Spinal cord (tissue), 10 donors: Measurements from ENCODE around the gene TMOD3. TPM values are rescaled to one million over a fixed set of nuclear protein-coding genes. Genes with fewer than 3 reads are reported as not detected.
A peak's percentile ranks its signal among the peaks of the same experiment; 100 is the strongest.

Experiments used
- DNase-seq, 6 donors: peaks; one replicate each; pipeline versions ENCODE4 v3.0.0 to v3.0.0-alpha.2; 2013 to 2015; ENCODE audit warnings: low spot score in 6 of 6, low read depth in 4 of 6
- H3K27ac ChIP-seq: one replicate; pipeline ENCODE4 v1.5.1; 2013; ENCODE audit warnings: low read depth, low read length, control low read depth
- H3K27me3 ChIP-seq: one replicate; pipeline ENCODE4 v1.6.1; 2013; ENCODE audit warnings: low read length; ENCODE audit not compliant: control insufficient read depth, insufficient read depth
- H3K36me3 ChIP-seq: one replicate; pipeline ENCODE4 v1.6.1; 2013; ENCODE audit warnings: low read length; ENCODE audit not compliant: control insufficient read depth, insufficient read depth
- H3K4me1 ChIP-seq: one replicate; pipeline ENCODE4 v1.6.1; 2013; ENCODE audit warnings: low read length; ENCODE audit not compliant: control insufficient read depth, insufficient read depth
- H3K4me3 ChIP-seq: one replicate; pipeline ENCODE4 v1.5.1; 2013; ENCODE audit warnings: low read depth, low read length, control low read depth
- H3K9me3 ChIP-seq: one replicate; pipeline ENCODE4 v1.6.1; 2013; ENCODE audit warnings: low read length; ENCODE audit not compliant: control insufficient read depth, insufficient read depth
- WGBS: methylation state at CpG from one replicate; pipeline ENCODE4 v1.1.5; 2013; ENCODE audit warnings: missing lambda C conversion rate; ENCODE audit not compliant: insufficient coverage; 5-methylcytosine and 5-hydroxymethylcytosine counted together
- polyA plus RNA-seq, 2 donors: library from polyadenylated mRNA; unstranded; fragments of 120-200 nt; gene quantifications; one replicate each; pipeline ENCODE4 v1.2.1, GENCODE V29; 2013; ENCODE audit not compliant: insufficient read length in 2 of 2
- total RNA-seq, 2 donors: library from RNA; depleted of rRNA in 1 of 2; stranded (reverse); fragments of 120-200 nt in 1 of 2; fragments of >200 nt in 1 of 2; gene quantifications; one replicate each; pipeline versions ENCODE4 v1.2.3 to v1.2.4, GENCODE V29; 2013 to 2014
- donor health status: healthy.

Gene TMOD3
- total and polyA plus RNA-seq, 4 donors, result 26.5 to 60.4 (median 34.9) TPM

DNA sequence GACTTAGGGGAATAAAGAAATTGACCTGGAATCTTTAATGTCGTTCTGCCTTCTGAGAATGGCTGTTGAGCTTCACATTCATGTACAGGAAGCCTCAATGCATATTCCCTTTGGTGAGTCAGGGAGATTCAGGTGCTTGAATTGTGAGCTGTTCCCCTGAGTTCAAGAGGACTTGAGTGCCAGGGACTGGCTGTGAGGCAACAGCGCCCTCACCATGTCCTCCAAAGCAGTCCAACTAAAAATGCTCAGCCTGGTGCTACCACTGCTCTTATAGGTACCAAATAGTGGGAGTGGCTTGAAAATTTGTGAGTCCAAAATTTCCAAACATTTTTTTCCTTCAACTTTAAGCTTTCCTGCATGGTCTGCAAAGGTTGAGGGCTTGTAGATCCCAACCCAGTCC is 88.0 kb downstream of the TMOD3 start:
- Histone ChIP-seq H3K36me3 (peaks cover 27% of the 10 kb centered on the region), H3K4me1 (no peaks in the 10 kb centered on the region), H3K27me3 (no peaks in the 10 kb centered on the region), H3K4me3 (no peak overlapping the region), H3K9me3 (no peaks in the 10 kb centered on the region), H3K27ac (no peak overlapping the region)
- no peak for DNase-seq
- WGBS, result 73% methylated on average over 2 of the region's 2 CpGs

DNA sequence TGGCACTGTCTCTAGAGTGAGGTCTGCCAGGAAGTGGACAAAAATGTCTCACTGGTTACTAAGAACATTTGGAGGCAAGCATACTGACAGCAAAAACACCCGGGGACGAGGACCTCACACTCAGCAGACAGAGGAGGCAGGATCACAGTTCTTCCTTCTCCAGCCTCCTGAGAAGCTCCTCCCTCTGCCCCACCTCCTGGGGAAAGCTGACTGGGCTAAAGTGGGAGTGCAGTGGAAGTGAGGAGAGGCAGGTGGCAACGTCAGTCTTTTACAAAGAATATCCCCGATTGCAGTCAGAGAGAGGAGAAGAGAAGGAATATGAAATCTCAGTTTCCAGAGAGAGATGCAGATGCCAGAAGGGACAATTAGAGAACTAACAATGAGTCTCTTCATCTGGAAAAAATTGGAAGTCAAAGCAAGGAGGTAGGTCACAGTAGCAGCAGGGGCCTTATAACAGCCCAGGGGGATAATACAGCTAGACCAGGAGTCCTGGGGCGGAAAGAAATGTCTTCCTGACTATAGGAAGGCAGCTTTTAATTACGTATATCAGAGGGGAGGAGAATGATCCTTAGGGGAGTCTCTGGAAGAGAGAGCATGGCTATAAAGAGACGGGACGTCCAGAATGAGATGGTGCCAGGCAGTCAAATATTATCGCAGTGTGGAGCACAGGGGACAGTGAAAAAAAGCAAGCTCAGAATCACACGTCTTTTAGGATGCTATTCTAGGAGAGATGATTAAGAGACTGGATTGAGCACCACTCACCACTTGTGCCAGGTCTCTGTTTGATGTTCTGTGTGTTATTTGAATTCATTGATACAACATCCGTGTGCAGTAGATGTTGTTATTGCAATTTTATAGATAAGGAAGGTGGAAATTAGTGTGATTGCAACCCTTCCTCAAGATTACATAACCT is 95.0 kb downstream of the TMOD3 start:
- no peak overlapping the region for H3K4me3 ChIP-seq
- no peaks in the 10 kb centered on the region for H3K4me1 ChIP-seq
- no peaks in the 10 kb centered on the region for H3K27me3 ChIP-seq
- H3K9me3 ChIP-seq, result no peaks in the 10 kb centered on the region
- 28% methylated on average over 8 of the region's 11 CpGs for WGBS
- H3K27ac ChIP-seq, result no peak overlapping the region
- DNase-seq, result peak in 3 of 6 donors; percentile 7 to 72 (median 15)
- peaks cover 24% of the 10 kb centered on the region for H3K36me3 ChIP-seq

DNA sequence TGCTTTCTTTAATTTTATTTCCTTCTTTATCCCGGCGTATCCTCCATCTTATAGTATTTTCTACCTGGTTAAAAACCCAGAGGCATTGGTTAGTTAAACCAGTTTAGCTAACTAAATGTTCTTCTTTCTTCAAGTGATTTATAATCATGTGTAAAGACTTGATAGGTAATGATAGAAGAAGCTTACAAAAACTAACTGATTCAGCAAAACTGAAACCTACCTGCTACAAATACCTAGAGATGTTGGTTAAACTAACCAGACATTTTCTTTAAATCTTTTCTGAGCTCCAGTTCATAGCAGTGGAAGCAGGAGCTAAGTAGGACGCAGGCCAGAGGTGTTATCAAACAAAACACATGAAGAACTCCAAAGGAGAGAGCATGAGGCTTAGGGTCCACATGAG is 97.4 kb downstream of the TMOD3 start:
- Histone ChIP-seq H3K4me3 (no peak overlapping the region), H3K36me3 (peaks cover 15% of the 10 kb centered on the region), H3K4me1 (no peaks in the 10 kb centered on the region), H3K27ac (no peak overlapping the region), H3K9me3 (no peaks in the 10 kb centered on the region), H3K27me3 (no peaks in the 10 kb centered on the region)
- DNase-seq, result no peak
- no CpG with 5 or more reads among the region's 3 CpGs for WGBS

DNA sequence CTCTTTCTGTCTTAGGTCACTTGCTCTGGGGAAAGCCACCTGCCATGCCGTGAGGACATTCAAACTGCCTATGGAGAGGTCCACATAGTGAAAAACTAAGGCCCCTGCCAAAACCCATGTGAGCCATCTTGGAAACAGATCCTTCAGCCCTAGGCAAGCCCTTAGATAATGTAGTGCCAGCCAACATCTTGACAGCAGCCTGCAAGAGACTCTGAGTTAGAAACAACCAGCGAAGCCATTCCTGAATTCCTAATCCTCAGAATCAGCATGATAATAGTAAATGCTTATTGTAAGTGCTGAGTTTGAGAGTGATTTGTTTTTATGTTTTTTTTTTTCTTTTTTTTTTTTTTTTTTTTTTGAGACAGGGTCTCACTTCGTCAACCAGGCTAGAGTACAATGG is 101.6 kb downstream of the TMOD3 start:
- Histone ChIP-seq H3K27me3 (no peaks in the 10 kb centered on the region), H3K9me3 (no peaks in the 10 kb centered on the region), H3K4me3 (no peak overlapping the region), H3K27ac (no peak overlapping the region), H3K36me3 (peaks cover 8% of the 10 kb centered on the region), H3K4me1 (no peaks in the 10 kb centered on the region)
- 75% methylated on average over 1 of the region's 3 CpGs for WGBS
- no peak for DNase-seq

DNA sequence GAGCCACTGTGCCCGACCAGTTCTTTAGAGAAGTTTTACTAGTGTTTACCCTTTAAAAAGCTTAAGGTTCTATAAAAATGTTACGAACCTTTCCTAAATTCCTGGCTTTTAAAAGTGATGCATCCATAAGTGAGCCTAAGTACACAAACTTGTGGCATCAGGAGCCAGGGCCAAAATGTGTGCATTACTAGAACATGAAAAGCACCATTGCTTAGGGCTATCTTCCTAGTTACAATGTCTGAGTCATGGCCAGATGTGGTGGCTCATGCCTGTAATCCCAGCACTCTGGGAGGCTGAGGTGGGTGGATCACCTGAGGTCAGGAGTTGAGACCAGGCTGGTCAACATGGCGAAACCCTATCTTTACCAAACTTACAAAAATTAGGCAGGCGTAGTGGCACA is 102.2 kb downstream of the TMOD3 start:
- Histone ChIP-seq H3K27me3 (no peaks in the 10 kb centered on the region), H3K4me1 (no peaks in the 10 kb centered on the region), H3K9me3 (no peaks in the 10 kb centered on the region), H3K27ac (no peak overlapping the region), H3K4me3 (no peak overlapping the region), H3K36me3 (peaks cover 10% of the 10 kb centered on the region)
- no peak for DNase-seq
- WGBS, result 100% methylated on average over 1 of the region's 4 CpGs

- Histone ChIP-seq H3K4me1 (no peaks in the 10 kb centered on the region), H3K27ac (no peak overlapping the region), H3K9me3 (no peaks in the 10 kb centered on the region), H3K4me3 (no peak overlapping the region), H3K27me3 (no peaks in the 10 kb centered on the region), H3K36me3 (peaks cover 13% of the 10 kb centered on the region)
- no peak for DNase-seq
- 33% methylated on average over 1 of the region's 1 CpG for WGBS
Observed at GRCh38 chr15:51932161-51932560, 102.7 kb downstream of the TMOD3 start.

- peaks cover 27% of the 10 kb centered on the region for H3K36me3 ChIP-seq
- 94% methylated on average over 2 of the region's 5 CpGs for WGBS
- H3K27me3 ChIP-seq, result no peaks in the 10 kb centered on the region
- no peak overlapping the region for H3K27ac ChIP-seq
- no peak for DNase-seq
- no peaks in the 10 kb centered on the region for H3K9me3 ChIP-seq
- H3K4me3 ChIP-seq, result no peak overlapping the region
- no peaks in the 10 kb centered on the region for H3K4me1 ChIP-seq
Observed at GRCh38 chr15:51935466-51936104, 106.1 kb downstream of the TMOD3 start.

DNA sequence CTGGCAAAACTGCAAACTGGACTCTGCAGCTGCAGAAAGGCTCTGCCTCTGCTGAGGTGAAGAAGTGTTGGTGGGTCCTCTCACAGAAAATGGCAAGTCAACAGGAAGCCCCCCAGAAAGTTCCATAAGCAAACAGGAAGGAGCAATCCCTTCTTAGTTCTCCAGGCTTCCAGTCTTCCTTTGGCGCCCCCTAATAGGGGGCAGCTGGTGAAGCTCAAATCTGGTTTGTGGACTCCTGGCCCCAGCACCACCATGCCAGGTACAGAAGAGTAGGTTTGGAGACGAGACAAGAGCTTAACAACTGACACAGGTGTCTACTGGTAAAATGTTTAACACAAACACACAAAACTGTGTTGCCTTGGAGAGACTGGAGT is 106.6 kb downstream of the TMOD3 start:
- DNase-seq, result no peak
- WGBS, result 100% methylated on average over 1 of the region's 2 CpGs
- no peak overlapping the region for H3K27ac ChIP-seq
- H3K4me3 ChIP-seq, result no peak overlapping the region
- peaks cover 25% of the 10 kb centered on the region for H3K36me3 ChIP-seq
- no peaks in the 10 kb centered on the region for H3K27me3 ChIP-seq
- no peaks in the 10 kb centered on the region for H3K4me1 ChIP-seq
- H3K9me3 ChIP-seq, result no peaks in the 10 kb centered on the region

GRCh38 chr15:51938286-51938685 is 108.8 kb downstream of the TMOD3 start:
- no peak for DNase-seq
- Histone ChIP-seq H3K27ac (no peak overlapping the region), H3K4me3 (no peak overlapping the region), H3K4me1 (no peaks in the 10 kb centered on the region), H3K9me3 (no peaks in the 10 kb centered on the region), H3K36me3 (peaks cover 32% of the 10 kb centered on the region), H3K27me3 (no peaks in the 10 kb centered on the region)
- WGBS, result 84% methylated on average over 2 of the region's 3 CpGs

DNA sequence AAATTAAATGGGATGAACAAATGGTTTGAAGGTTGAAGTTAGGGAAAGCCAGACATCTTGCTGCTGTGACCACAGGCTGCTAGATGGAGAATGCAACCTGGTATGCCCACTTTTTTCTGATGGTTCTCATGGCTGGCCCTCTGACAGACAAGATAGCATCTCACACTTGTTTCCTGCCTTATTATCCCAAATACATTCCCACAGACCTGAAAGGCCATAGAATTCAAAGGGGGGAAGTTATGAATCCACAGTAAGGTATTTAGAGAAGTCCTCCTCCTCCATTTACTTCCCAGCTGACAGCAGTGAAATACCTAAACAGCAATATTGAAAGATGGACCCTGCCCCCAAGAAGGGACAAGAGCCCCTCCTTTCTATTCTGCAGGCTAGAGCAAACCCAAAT is 109.8 kb downstream of the TMOD3 start:
- Histone ChIP-seq H3K36me3 (peaks cover 35% of the 10 kb centered on the region), H3K9me3 (no peaks in the 10 kb centered on the region), H3K4me1 (no peaks in the 10 kb centered on the region), H3K27me3 (no peaks in the 10 kb centered on the region), H3K27ac (no peak overlapping the region), H3K4me3 (no peak overlapping the region)
- DNase-seq, result no peak
